GM04503 (cell line): ENCODE measurements around the gene RRBP1.

Experiments used
- DNase-seq: peaks from one replicate; pipeline ENCODE4 v3.0.0-alpha.2; 2012; ENCODE audit warnings: low read depth

The RRBP1 gene

DNA sequence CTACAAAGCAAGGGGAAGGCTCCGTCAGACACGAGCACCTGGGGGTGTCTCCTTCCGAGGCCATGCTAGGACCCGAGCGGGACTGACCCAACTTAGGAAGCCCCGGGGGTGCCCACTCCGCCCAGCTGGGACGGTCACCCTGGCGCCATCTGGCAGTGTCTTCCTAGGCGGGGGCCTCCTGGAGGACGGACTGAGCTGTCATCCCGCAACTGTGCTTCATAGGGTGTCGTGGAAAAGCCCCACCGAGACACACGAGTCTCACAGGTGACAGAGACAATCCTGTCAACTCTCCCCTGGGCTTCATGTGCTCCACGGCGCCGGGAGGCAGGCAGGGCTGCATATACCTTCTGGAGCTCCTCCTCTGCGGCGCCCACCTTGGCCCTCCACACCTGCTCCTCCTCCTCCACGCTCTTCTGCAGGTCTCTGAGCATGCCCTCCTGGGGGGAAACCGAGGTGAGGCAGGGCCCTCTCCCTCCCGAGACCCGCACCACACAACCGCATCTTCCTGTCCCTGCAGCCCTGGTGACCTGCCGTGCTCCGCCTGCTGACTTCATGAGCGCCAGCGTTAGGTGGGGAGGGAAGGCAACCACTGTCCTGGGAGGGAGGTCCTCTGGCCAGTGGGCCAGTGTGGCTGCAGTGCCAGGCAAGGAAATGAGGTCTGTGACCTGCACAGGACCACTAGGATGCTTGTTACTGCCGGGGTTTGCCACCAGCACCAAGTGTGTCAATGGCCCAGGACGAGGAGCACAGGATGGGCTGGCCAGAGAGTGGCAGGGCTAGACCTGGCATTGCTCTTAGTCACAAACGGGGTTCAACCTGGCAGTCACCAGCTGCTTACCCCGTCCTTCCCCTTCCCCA is 61.4 kb downstream of the RRBP1 start:
- DNase-seq: no peak

GRCh38 chr20:17619351-17620093 is 62.5 kb downstream of the RRBP1 start:
- no peak for DNase-seq

- no peak for DNase-seq
These were observed 63.4 kb downstream of the RRBP1 start for GRCh38 chr20:17618673-17619013.

- DNase-seq: no peak
These were observed 64.0 kb downstream of the RRBP1 start for GRCh38 chr20:17617868-17618672.

GRCh38 chr20:17617212-17617867 is 64.7 kb downstream of the RRBP1 start:
- no peak for DNase-seq

- no peak for DNase-seq
These were observed 65.4 kb downstream of the RRBP1 start for GRCh38 chr20:17616480-17617211.

- DNase-seq: no peak
These were observed 66.2 kb downstream of the RRBP1 start for GRCh38 chr20:17615645-17616479.

DNA sequence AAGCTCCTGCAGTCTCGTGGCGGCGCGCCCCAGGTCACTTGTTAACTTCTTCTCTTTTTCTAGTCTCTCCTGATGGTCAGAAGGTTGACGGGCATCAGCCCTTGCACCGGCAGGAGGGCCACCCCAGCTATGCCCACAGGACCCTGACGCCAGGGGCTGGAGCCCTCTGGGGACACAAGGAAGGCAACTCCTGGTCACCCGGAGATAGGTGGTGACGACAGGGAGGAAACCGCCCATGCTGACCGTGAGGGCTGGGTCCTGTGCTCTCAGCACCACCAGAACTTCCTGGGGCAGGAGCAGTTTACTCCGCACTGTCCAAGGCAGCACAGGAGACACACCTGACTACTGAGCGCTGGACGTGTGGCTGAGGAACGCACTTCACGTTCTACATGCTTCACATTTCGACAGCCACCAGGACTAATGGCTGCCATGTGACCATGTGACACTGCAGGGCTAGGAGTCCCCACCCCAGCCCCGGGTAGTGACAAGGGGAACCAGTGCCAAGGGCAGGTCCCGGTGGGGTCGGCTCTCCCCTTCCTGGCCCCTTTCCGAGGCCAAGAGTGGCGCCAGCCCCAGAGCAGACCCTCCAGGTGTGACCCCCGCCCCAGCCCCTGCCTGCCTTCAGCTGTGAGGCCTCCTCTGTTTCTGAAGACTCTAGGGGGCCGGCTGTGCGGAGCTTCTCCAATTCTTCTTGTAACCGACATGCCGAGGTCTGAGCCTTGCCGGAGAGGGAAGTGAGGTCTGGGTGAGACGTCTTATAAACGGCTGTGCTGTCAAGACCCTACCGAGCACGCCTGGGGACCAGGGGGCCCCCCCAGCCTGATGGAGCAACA is 67.0 kb downstream of the RRBP1 start:
- DNase-seq: no peak

- no peak for DNase-seq
These were observed 67.7 kb downstream of the RRBP1 start for GRCh38 chr20:17614176-17614811.

DNA sequence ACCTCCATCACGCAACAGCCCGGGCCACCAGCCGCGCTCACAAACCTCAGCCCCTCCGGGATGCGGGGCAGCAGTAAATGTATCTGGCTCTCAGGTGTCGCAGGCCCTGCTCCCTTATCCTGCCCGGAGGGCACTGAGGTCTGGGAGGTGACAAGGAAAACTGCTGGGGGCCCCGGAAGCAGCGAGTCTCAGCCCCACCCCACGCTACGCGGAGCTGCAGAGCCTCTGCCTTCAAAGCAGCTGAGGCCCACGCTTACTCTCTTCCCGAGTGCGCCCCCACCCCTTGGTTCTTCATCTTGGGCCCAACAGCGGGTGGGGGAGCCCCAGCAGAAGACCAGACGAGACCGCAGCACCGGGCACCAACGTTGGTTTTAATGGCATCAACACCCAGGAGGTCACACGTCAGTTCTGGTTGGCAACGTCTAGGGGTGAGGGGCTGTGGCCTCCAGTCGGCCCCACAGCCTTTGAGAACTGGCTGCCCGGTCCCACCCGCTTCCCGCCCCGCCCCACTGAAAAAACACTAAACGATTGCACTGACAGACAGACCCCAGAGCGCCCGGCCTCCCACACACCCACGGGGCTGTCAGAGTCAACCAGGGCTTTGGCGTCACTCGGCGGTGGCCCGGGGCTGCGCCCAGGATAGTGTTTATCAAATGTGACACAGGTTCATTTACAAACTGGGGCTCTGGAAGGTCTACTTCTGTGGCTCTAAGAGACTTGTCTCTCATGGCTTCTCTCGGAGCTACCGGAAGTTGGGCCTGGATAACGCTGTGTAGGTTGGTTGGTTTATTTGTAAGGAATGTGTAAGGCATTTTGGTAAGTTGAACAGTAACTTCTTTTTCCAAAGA is 68.5 kb downstream of the RRBP1 start:
- no peak for DNase-seq

DNA sequence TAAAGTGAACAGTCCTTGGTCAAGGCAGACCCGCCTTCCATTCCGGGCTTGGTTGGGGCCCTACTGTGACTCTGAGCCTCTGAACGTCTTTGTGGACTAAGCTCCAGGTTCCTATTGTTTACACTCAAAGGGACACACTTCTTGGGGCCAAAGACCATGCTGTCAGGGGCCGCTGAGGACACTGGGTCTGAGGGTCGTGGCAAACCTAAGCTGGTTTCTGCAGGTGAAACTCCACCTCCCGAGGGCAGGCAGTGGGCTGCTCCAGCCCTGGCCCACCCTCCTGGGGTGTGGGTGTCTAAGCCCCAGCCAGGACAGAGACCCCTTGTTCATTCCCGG is 69.1 kb downstream of the RRBP1 start:
- no peak for DNase-seq

DNA sequence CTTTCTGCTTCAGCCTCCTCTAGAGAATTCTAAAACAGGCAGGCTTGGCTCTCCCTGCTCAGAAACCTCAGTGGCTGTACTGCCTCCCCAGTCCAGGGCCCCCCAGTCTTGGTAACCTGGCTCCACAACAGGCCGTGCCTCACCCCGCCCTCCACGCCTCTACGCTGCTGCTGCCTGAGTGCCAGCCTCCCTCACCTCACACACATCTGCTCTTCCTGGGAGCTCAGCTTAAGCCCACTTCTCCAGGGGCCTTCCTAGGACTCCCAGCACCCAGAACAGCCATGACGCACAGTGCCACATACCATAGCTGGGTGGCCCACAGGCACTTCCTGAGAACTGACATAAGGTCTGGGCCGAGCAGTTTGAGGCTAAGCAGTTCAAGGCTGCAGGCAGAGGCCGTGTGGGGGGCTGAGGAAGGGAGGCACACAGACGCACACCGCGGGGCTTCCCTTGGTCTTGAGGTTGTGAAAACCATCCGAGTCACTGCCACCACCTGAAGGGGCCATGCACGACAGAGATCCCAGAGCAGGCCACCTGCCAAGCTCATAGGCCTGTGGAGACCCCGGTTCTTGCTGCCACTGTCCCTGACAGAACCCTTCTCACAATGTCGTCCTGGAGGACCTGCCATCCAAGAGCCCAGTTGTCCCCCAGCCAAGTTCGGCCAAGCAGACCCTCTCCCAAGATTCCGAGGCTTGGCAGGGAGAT is 69.6 kb downstream of the RRBP1 start:
- no peak for DNase-seq

DNA sequence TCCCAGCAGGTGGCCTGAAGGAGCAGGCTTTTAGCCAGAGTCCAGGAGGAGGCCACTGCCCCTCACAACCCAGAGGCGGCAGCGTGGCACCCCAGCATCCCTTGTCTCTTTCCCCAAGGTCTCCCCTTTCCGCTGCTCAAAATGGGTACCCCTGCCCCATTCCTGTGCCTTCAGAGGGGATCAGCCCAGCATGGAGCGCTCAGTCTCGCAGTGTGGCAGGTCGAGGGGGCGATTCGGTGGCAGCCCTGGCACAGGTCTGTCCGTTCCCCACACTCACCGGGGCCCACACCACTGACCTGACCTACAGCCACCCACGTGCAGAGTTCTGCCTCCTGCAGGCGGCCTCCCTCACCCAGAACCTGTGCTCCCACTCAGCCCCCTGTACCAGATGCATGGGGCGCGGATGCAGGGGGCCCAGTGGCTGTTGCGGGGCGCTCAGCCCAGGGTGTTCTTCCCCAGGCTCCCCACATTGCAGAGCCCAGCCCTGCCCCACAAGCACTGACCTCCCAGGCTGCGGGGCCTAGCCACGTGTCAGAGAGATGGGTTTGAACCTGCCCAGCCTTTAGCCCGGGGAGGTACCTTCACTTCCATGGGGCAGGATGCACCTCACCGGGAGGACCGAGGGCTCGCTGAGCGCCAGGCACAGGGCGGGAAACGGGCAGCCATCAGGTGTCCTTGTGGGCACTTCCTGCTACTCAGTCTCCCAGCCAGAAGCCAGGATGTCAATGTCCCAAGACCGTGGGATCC is 70.3 kb downstream of the RRBP1 start:
- DNase-seq: no peak

GRCh38 chr20:17611290-17611539 is 70.8 kb downstream of the RRBP1 start:
- no peak for DNase-seq

- DNase-seq: no peak
These were observed 71.3 kb downstream of the RRBP1 start for GRCh38 chr20:17610566-17611289.

DNA sequence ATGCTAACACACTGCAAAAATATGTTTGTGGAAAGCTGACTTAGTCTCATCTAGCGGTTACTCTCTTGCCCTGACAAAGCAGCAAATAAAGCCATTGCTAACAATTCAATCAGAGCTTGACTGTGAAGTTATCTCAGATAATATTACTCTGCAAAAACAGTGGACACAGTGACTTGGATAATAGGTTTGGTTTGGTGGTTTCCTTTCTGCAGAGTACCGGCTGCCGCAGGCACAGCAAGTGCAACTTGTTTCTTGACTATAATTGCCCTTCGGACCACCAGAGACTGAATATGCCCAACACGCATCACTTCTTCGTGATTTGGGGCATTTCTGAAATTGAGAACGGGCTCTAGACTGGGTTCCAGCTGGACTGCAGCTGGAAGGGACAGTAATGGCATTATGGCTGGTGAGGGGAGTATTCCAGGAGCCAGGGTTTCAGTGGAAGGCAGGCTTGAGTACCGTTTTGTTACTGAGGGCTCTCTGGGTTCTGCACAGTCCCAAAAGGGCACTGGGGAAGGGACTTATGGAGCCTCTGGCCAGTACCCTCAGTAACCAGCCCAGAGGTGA is 72.1 kb downstream of the RRBP1 start:
- DNase-seq: no peak
